ENCODE measurements around the gene CFHR4. TPM values are rescaled to one million over a fixed set of nuclear protein-coding genes. Genes with fewer than 3 reads are reported as not detected.
"Not testable (repeated sequence)": the region's sequence is repeated elsewhere in the genome, so short reads cannot be mapped to it uniquely, and the experiment has no call there.

Gene CFHR4
- total RNA-seq = under 1 TPM in 1 of 6 donors, not detected in 5; 0.35 TPM
- not detected for polyA plus RNA-seq

GRCh38 chr1:196887515-196888239 lies at the start of gene CFHR4:
Gene CFHR4, plus strand, starts transcription at chr1:196888052. Its CDS starts 99 bp downstream, at chr1:196888151.
- DNase-seq (no peak), ATAC-seq (no peak), FAIRE-seq (no peak)
- Histone ChIP-seq H3K36me3 (no peaks in the 10 kb centered on the region), H3K4me3 (no peak within 1 kb of the TSS), H3K27ac (no peak within 1 kb of the TSS), H3K4me1 (no peaks in the 10 kb centered on the region), H3K27me3 (no peaks in the 10 kb centered on the region), H3K9me3 (no peaks in the 10 kb centered on the region)
- intact Hi-C loops (cut with DNase I) = no loop called here
- no peak for TF ChIP-seq CTCF (IDR thresholded peaks at IDR 0.05)

- DNase-seq; H3K27ac ChIP-seq; H3K4me1 ChIP-seq; H3K36me3 ChIP-seq; H3K9me3 ChIP-seq; ATAC-seq; FAIRE-seq; intact Hi-C loops (cut with DNase I); H3K4me3 ChIP-seq; H3K27me3 ChIP-seq: not testable (repeated sequence)
- WGBS, 2 donors = 38 to 58% methylated on average over 2 to 4 of the region's 4 CpGs
Observed at GRCh38 chr1:196849613-196850492, 38.0 kb upstream of the CFHR4 start.

GRCh38 chr1:196856053-196856452 lies 31.8 kb upstream of the CFHR4 start:
- no peak overlapping the region for H3K27ac ChIP-seq
- no peaks in the 10 kb centered on the region for H3K36me3 ChIP-seq
- intact Hi-C loops (cut with DNase I) = no loop called here
- no peaks in the 10 kb centered on the region for H3K27me3 ChIP-seq
- no peak for DNase-seq
- H3K9me3 ChIP-seq = no peaks in the 10 kb centered on the region
- no peak for ATAC-seq
- H3K4me3 ChIP-seq = no peak overlapping the region
- FAIRE-seq = no peak
- 61 to 68% methylated on average over 6 of the region's 6 CpGs for WGBS, 2 donors
- H3K4me1 ChIP-seq = no peaks in the 10 kb centered on the region
- no peak for TF ChIP-seq CTCF (IDR thresholded peaks at IDR 0.05)

GRCh38 chr1:196857188-196857587 lies 30.7 kb upstream of the CFHR4 start:
- H3K9me3 ChIP-seq = no peaks in the 10 kb centered on the region
- H3K4me3 ChIP-seq = no peak overlapping the region
- H3K4me1 ChIP-seq = no peaks in the 10 kb centered on the region
- no peaks in the 10 kb centered on the region for H3K36me3 ChIP-seq
- FAIRE-seq (no peak), ATAC-seq (no peak), DNase-seq (no peak)
- no peak for TF ChIP-seq CTCF (IDR thresholded peaks at IDR 0.05)
- intact Hi-C loops (cut with DNase I) = no loop called here
- H3K27me3 ChIP-seq = no peaks in the 10 kb centered on the region
- WGBS, 2 donors = 57 to 74% methylated on average over 2 of the region's 2 CpGs
- H3K27ac ChIP-seq = no peak overlapping the region

- 54 to 61% methylated on average over 3 of the region's 3 CpGs for WGBS, 2 donors
- TF ChIP-seq CTCF (IDR thresholded peaks at IDR 0.05) = no peak
- intact Hi-C loops (cut with DNase I) = no loop called here
- DNase-seq = no peak
- no peak for ATAC-seq
- H3K36me3 ChIP-seq = no peaks in the 10 kb centered on the region
- no peak for FAIRE-seq
- no peaks in the 10 kb centered on the region for H3K9me3 ChIP-seq
- H3K4me1 ChIP-seq = no peaks in the 10 kb centered on the region
- no peak overlapping the region for H3K27ac ChIP-seq
- H3K4me3 ChIP-seq = no peak overlapping the region
- no peaks in the 10 kb centered on the region for H3K27me3 ChIP-seq
Observed at GRCh38 chr1:196858811-196859210, 29.0 kb upstream of the CFHR4 start.
